HCT116 (cell line): ENCODE results near the gene ATXN7L1. TPM values are rescaled to one million over a fixed set of nuclear protein-coding genes. Genes with fewer than 3 reads are reported as not detected.

Experiments used
- ATAC-seq: fragments of 200-7000 bp; cut with Tn5 transposase; 2 replicates; pipeline ENCODE4 v1.9.1; 2020; ENCODE audit warnings: mild to moderate bottlenecking, moderate library complexity
- BruUV-seq: library from RNA; stranded (reverse); fragments of 400-500 nt; replicated peaks from 2 replicates; lab custom pipeline; 2021; lab: Mats Ljungman, UMichigan
- CTCF ChIA-PET: fragments of 300-600 bp; sonication (Branson Sonifier 250); formaldehyde crosslinking; loops from one replicate; lab custom pipeline; 2021; ENCODE audit warnings: antibody characterized with exemption; lab: Charles Lee
- POLR2A ChIA-PET: fragments of 300-600, 350-600 bp; sonication (Branson Sonifier 250); formaldehyde crosslinking; loops from one replicate; lab custom pipeline; 2021; ENCODE audit warnings: antibody characterized with exemption; lab: Charles Lee
- RAD21 ChIA-PET, 2 experiments: fragments of 300-600 bp; sonication (Branson Sonifier 250); formaldehyde crosslinking; loops; one replicate each; lab custom pipeline; 2023; ENCODE audit warnings: low total read pairs in 2 of 2; ENCODE audit not compliant: uncharacterized antibody in 2 of 2, unreplicated experiment in 2 of 2, low non-redundant PET in 1 of 2; lab: Charles Lee
- DNase-seq: peaks from one replicate; pipeline ENCODE4 v3.0.0-alpha.2; 2010; ENCODE audit warnings: low read depth, low spot score
- H2AFZ ChIP-seq: fragments of 200-600 bp; shearing (Covaris generic), sonication (generic); 2 replicates; pipeline ENCODE4 v1.6.1; 2017; ENCODE audit warnings: low read depth, mixed run types, mixed read lengths, antibody characterized with exemption, low read length; ENCODE audit not compliant: poor library complexity, severe bottlenecking
- H3K27ac ChIP-seq: 2 replicates; pipeline ENCODE4 v1.5.1; 2012; ENCODE audit warnings: low read depth, low read length
- H3K27me3 ChIP-seq: fragments of 200-600 bp; sonication (generic); 2 replicates; pipeline ENCODE4 v1.6.1; 2016; ENCODE audit warnings: mixed run types, low read length, mixed read lengths; ENCODE audit not compliant: insufficient read depth
- H3K36me3 ChIP-seq, 2 experiments: fragments of 200-500 bp in 1 of 2; fragments of 200-600 bp in 1 of 2; sonication (Bioruptor generic) in 1 of 2; sonication (generic) in 1 of 2; 2 replicates each; pipeline versions ENCODE4 v1.5.1 to v1.6.1; 2014 to 2016; ENCODE audit warnings: low read length in 2 of 2, inconsistent platforms in 1 of 2, mixed read lengths in 1 of 2, mixed run types in 1 of 2; ENCODE audit not compliant: insufficient read depth in 2 of 2, control insufficient read depth in 1 of 2
- H3K4me1 ChIP-seq, 2 experiments: fragments of 200-600 bp in 1 of 2; sonication (generic) in 1 of 2; 2 replicates each; pipeline versions ENCODE4 v1.5.1 to v1.6.1; 2012 to 2017; ENCODE audit warnings: low read length in 2 of 2, inconsistent platforms in 1 of 2, mild to moderate bottlenecking in 1 of 2, mixed read lengths in 1 of 2, mixed run types in 1 of 2, moderate library complexity in 1 of 2; ENCODE audit not compliant: insufficient read depth in 2 of 2, control insufficient read depth in 1 of 2
- H3K4me2 ChIP-seq: fragments of 200-600 bp; sonication (generic); 2 replicates; pipeline ENCODE4 v1.6.1; 2017; ENCODE audit warnings: mixed run types, low read length, mixed read lengths
- H3K4me3 ChIP-seq, 2 experiments: fragments of 200-600 bp in 1 of 2; sonication (generic) in 1 of 2; replicated peaks in 1 of 2; 2 replicates each; pipeline ENCODE4 v1.5.1; 2011 to 2016; ENCODE audit warnings: low read length in 2 of 2, control low read depth in 1 of 2, low read depth in 1 of 2, mild to moderate bottlenecking in 1 of 2, mixed read lengths in 1 of 2, mixed run types in 1 of 2
- H3K79me2 ChIP-seq: fragments of 200-600 bp; sonication (generic); 2 replicates; pipeline ENCODE4 v1.6.1; 2017; ENCODE audit warnings: mild to moderate bottlenecking, mixed run types, low read length, moderate library complexity, mixed read lengths; ENCODE audit not compliant: insufficient read depth
- H3K9ac ChIP-seq: fragments of 200-600 bp; sonication (generic); 2 replicates; pipeline ENCODE4 v1.6.1; 2016; ENCODE audit warnings: low read length, mixed read lengths
- H3K9me2 ChIP-seq: fragments of 200-600 bp; sonication (generic), shearing (Covaris generic); 2 replicates; pipeline ENCODE4 v1.6.1; 2017; ENCODE audit warnings: mixed run types, mild to moderate bottlenecking, moderate library complexity; ENCODE audit not compliant: insufficient read depth
- H3K9me3 ChIP-seq, 2 experiments: fragments of 200-500 bp in 1 of 2; fragments of 200-600 bp in 1 of 2; sonication (Bioruptor generic) in 1 of 2; sonication (generic) in 1 of 2; 2 replicates each; pipeline ENCODE4 v1.6.1; 2014 to 2017; ENCODE audit warnings: low read length in 2 of 2, mixed read lengths in 2 of 2, inconsistent platforms in 1 of 2, low read depth in 1 of 2, mild to moderate bottlenecking in 1 of 2, mixed run types in 1 of 2, moderate library complexity in 1 of 2; ENCODE audit not compliant: control insufficient read depth in 1 of 2, insufficient read depth in 1 of 2
- H4K20me1 ChIP-seq: fragments of 200-600 bp; sonication (generic), shearing (Covaris generic); 2 replicates; pipeline ENCODE4 v1.6.1; 2017; ENCODE audit warnings: mixed run types, mild to moderate bottlenecking, moderate library complexity; ENCODE audit not compliant: insufficient read depth
- CTCF ChIP-seq, 3 experiments: fragments of 200-600 bp in 1 of 3; sonication (generic) in 1 of 3; IDR thresholded peaks in 2 of 3; conservative IDR thresholded peaks in 1 of 3; 2 replicates each; pipeline ENCODE4 v1.5.1; 2012 to 2017; ENCODE audit warnings: low read depth in 2 of 3, low read length in 2 of 3, antibody characterized with exemption in 1 of 3, borderline replicate concordance in 1 of 3, control low read depth in 1 of 3, mild to moderate bottlenecking in 1 of 3, mixed read lengths in 1 of 3, mixed run types in 1 of 3, moderate library complexity in 1 of 3; ENCODE audit not compliant: insufficient read depth in 1 of 3
- EGR1 ChIP-seq: IDR thresholded peaks from 2 replicates; pipeline ENCODE4 v1.6.1; 2012; ENCODE audit warnings: low read depth
- EZH2phosphoT487 ChIP-seq: fragments of 200-600 bp; IDR thresholded peaks from 2 replicates; pipeline ENCODE4 v1.6.1; 2018; ENCODE audit warnings: antibody characterized with exemption, borderline replicate concordance
- JUND ChIP-seq: IDR thresholded peaks from 2 replicates; pipeline ENCODE4 v1.6.1; 2012
- MAX ChIP-seq: IDR thresholded peaks from 2 replicates; pipeline ENCODE4 v1.6.1; 2012
- POLR2A ChIP-seq: IDR thresholded peaks from 2 replicates; pipeline ENCODE4 v1.7.0; 2011; ENCODE audit warnings: borderline replicate concordance; ENCODE audit not compliant: insufficient read depth, insufficient read length; ENCODE audit errors: extremely low read depth
- POLR2AphosphoS5 ChIP-seq: IDR thresholded peaks from 2 replicates; pipeline ENCODE4 v1.6.1; 2011; ENCODE audit warnings: mild to moderate bottlenecking, low read depth, low read length, moderate library complexity
- RAD21 ChIP-seq: IDR thresholded peaks from 2 replicates; pipeline ENCODE4 v1.6.1; 2012; ENCODE audit warnings: low read depth, mild to moderate bottlenecking
- SIN3A ChIP-seq: IDR thresholded peaks from 2 replicates; pipeline ENCODE4 v1.6.1; 2012; ENCODE audit warnings: low read depth
- SP1 ChIP-seq: IDR thresholded peaks from 2 replicates; pipeline ENCODE4 v1.6.1; 2012; ENCODE audit warnings: low read depth
- TCF7L2 ChIP-seq: IDR thresholded peaks from 2 replicates; pipeline ENCODE4 v1.7.0; 2011; ENCODE audit warnings: borderline replicate concordance, inconsistent platforms; ENCODE audit not compliant: insufficient read depth, insufficient read length; ENCODE audit errors: extremely low read depth
- ZFX ChIP-seq: fragments of 450-650 bp; IDR thresholded peaks from 2 replicates; pipeline ENCODE4 v1.6.1; 2017
- intact Hi-C: fragments of 100-400 bp; cut with micrococcal nuclease; formaldehyde crosslinking; loops from 2 replicates; pipeline ENCODE4 v1.10.0; 2022
- total RNA-seq: library from RNA; stranded (reverse); gene quantifications from one replicate; pipeline ENCODE4 v1.2.1, GENCODE V29; 2021; ENCODE audit not compliant: unreplicated experiment
- TF ChIP-seq, protein P1 (sequence below): IDR thresholded peaks from 2 replicates; pipeline ENCODE4 v1.6.1; 2011; ENCODE audit warnings: mild to moderate bottlenecking, low read length, moderate library complexity; ENCODE audit not compliant: insufficient replicate concordance; ENCODE audit errors: extremely low read depth
- TF ChIP-seq, protein P2 (sequence below): IDR thresholded peaks from 2 replicates; pipeline ENCODE4 v1.6.1; 2012; ENCODE audit warnings: low read depth

The ATXN7L1 gene
- total RNA-seq, 1 experiment from 2014 or later: 11.5 TPM

DNA sequence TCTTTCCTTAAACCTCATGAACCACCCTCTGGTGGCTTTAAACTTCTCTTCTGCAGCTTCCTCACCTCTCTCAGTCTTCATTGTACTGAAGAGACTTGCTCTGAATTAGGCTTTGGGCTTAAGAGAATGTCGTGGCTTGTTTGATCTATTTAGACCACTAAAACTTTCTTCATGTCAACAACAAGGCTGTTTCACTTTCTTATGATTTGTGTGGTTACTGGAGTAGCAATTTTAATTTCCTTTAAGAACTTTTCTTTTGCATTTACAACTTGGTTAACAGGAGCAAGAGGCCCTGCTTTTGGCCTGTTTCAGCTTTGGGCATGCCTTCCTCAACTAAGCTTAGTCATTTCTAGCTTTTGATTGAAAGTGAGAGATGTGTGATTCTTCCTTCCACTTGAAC is 48.5 kb upstream of the ATXN7L1 start:
- Histone ChIP-seq H2AFZ (no peak overlapping the region), H3K79me2 (no peaks in the 10 kb centered on the region), H3K36me3 (peaks cover 0 to 8% of the 10 kb centered on the region in 2 experiments; a peak in 2 of 4 replicates), H3K27ac (no peak overlapping the region), H3K4me2 (no peak overlapping the region), H3K4me1 (no peaks in the 10 kb centered on the region), H3K27me3 (no peaks in the 10 kb centered on the region), H3K9me3 (no peaks in the 10 kb centered on the region), H3K9ac (no peak overlapping the region), H3K4me3 (no peak overlapping the region), H4K20me1 (no peaks in the 10 kb centered on the region), H3K9me2 (no peaks in the 10 kb centered on the region)
- BruUV-seq: no TSS peak
- DNase-seq (no peak), ATAC-seq (no peak)
- TF ChIP-seq, protein P1, sequence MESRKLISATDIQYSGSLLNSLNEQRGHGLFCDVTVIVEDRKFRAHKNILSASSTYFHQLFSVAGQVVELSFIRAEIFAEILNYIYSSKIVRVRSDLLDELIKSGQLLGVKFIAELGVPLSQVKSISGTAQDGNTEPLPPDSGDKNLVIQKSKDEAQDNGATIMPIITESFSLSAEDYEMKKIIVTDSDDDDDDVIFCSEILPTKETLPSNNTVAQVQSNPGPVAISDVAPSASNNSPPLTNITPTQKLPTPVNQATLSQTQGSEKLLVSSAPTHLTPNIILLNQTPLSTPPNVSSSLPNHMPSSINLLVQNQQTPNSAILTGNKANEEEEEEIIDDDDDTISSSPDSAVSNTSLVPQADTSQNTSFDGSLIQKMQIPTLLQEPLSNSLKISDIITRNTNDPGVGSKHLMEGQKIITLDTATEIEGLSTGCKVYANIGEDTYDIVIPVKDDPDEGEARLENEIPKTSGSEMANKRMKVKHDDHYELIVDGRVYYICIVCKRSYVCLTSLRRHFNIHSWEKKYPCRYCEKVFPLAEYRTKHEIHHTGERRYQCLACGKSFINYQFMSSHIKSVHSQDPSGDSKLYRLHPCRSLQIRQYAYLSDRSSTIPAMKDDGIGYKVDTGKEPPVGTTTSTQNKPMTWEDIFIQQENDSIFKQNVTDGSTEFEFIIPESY: no peak
- TF ChIP-seq SIN3A (no peak), CTCF (IDR thresholded peaks at IDR 0.05 in 2 of 3, conservative IDR thresholded peaks at IDR 0.05 in 1 of 3; ENCODE audit: borderline replicate concordance in 1 of 3, insufficient read depth in 1 of 3, low read depth in 2 of 3, low read length in 2 of 3) (no peak), JUND (no peak), RAD21 (no peak), TCF7L2 (no peak), SP1 (no peak), EZH2phosphoT487 (no peak), POLR2AphosphoS5 (no peak), POLR2A (no peak), EGR1 (no peak), ZFX (no peak), MAX (no peak)
- TF ChIP-seq, protein P2, sequence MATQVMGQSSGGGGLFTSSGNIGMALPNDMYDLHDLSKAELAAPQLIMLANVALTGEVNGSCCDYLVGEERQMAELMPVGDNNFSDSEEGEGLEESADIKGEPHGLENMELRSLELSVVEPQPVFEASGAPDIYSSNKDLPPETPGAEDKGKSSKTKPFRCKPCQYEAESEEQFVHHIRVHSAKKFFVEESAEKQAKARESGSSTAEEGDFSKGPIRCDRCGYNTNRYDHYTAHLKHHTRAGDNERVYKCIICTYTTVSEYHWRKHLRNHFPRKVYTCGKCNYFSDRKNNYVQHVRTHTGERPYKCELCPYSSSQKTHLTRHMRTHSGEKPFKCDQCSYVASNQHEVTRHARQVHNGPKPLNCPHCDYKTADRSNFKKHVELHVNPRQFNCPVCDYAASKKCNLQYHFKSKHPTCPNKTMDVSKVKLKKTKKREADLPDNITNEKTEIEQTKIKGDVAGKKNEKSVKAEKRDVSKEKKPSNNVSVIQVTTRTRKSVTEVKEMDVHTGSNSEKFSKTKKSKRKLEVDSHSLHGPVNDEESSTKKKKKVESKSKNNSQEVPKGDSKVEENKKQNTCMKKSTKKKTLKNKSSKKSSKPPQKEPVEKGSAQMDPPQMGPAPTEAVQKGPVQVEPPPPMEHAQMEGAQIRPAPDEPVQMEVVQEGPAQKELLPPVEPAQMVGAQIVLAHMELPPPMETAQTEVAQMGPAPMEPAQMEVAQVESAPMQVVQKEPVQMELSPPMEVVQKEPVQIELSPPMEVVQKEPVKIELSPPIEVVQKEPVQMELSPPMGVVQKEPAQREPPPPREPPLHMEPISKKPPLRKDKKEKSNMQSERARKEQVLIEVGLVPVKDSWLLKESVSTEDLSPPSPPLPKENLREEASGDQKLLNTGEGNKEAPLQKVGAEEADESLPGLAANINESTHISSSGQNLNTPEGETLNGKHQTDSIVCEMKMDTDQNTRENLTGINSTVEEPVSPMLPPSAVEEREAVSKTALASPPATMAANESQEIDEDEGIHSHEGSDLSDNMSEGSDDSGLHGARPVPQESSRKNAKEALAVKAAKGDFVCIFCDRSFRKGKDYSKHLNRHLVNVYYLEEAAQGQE: no peak
- intact Hi-C loops: no loop called here
- ChIA-PET RAD21 (no interaction called here), CTCF (no interaction called here), POLR2A (no interaction called here)
